Activated CD8-positive, alpha-beta memory T cell treated with anti-CD3 and anti-CD28 coated beads, Interleukin-2, amount 50 U/mL, for 1 hour (primary cell): ENCODE data around the gene NGDN.

Experiments
- DNase-seq: peaks from one replicate; pipeline ENCODE4 v3.0.0-alpha.2; 2020; ENCODE audit errors: extremely low read depth

Gene NGDN

DNA sequence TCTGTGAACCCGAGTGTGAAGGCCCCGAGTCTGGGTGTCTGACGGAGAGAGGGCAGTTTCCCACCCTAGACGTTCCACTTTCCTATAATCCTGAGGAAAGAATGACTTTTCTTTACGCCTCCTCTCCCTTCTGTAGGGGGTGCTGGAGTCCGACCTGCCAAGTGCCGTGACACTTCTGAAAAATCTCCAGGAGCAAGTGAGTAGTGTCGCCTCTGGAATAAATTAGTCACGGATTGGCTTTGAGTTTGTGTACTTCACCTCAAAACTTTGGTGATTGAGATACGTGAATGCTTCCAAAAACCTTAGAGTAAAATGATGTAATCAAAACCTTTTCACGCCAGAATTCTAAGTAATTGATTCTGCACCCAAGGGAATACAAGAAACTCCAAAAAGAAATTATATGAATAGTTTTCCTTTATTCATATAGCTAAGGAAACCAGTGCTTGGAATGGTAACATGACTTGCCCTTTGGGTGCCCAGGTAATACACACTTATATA, 452 bp downstream of the NGDN start:
- DNase-seq, result no peak

DNA sequence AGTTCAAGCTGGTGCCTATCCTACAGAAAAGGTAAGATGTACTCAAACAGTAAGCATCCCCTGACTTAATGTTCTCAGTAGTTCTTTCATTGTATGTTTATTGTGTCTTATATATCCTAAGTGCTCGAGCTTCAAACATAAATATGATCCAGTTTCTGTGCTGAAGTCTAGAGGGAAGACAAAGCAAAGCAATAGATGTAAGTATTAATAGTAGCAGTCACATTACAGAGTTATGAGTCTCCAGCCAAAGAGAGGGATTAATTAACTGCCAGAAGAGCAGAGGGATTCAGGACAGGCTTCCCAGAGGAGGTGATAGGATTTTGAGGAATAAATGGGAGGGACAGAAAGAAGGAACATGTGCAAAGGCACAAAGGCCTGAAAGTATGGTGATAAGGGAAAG, 1.4 kb downstream of the NGDN start:
- no peak for DNase-seq

DNA sequence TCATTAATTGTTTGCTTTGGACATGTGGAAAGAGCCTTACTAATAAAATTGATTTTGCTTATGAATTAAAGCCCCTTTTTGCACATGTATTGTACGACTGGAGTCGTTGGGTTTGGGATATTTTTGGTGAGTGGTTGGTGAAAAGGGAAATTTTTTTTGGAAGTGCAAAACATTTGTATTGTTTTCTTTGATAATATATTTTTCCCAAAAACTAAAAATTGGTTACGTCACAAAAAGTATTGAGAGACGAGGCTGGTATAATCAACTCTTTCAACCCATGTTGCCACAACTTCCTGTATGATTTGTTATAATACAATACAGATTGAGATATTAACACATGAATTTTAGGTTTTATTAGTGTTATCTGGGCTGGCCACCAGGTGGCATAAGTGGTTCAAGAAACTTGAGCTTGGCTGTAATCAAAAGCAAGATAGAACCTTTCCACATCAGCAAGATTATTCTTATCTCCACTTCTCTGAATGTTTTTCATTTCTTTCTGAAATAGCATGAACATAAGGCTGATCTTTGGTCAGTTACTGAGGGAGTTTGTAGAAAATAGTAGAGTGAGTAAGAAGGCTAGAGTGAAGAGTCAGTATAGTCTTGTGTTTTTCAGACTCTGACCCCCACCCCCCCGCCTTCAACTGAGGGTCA, 8.7 kb downstream of the NGDN start:
- DNase-seq, result no peak

DNA sequence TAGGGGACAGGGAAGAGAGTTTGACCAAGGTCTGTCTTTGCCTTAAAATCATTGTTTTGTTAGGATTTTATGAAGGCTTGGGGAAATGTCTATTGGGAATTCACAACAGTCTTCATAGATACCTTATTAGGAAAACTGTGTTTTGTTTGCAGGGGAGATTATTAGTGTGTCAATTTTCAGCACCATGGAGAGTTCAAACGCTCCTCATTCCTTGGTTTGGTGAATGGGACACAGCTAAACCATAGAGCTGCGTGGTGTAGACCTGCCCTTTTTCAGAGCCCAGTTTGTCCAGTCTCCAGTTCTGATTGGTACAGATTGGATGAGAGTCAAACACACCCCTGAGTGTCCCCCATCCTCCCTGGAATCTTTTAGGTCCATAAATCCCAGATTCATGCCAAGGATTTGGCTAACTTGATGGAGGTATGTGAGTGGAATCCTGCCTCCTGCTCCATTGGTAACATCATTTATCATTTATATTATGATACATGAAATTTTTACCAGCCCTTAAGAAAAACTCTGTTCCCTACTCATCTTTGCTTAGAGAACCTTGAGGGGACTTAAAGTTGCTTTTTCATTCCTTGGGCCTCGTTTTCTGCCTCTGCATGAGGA, 12.0 kb downstream of the NGDN start:
- no peak for DNase-seq

DNA sequence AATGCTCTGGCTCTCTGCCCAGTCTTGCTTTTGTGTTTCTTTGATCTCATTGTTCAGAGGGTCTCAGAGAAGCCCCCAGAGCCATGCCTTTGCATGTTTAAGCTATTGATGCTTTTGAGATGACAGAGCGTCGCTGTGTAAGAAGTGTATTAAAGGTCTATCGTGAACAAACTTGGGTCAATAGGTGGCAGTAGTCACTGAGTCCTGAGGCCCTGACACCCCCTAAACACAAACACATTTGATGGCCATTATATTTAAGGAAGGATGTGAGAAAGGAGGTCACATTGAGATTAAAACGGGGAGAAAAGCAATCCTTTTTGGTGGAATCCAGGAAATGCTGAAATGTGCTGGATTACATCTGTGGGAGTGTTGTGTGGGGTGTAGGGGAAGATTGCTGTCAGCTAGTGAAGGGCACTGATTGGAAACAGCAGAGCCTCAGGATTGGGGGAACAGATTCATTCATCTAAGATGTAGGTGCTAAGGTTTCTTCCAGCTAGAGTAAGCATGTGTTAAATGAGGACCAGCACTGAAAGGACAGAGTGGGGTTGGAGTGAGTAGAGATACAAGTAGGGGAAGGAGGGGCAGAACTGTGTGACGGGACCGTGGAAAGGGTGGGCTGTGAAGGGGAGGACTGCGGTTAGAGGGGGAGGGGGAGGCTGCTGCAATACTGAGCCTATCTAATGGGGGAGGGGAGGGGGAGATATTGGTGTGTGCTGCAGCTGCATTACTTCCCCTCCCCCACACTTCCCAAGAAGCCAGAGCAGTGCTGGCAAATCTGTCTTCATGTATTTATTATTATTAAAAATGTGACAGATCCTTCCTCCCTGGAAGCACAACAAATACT, 12.7 kb downstream of the NGDN start:
- no peak for DNase-seq

DNA sequence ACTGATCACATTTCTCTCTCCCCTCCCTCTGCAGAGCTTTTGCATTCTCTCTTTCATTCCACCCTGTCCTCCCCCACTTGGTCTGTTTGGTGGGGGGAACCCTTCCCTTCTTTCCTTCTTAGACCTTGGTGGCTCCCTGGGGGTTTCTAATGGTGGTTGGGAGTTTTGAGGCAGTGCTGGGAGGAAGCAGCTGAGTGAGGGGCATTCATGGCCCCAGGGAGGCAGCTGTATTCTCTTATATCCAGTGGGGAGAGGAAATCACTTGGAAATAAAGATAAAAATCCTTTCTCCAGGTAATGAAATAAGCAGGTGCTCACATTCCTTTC, 13.3 kb downstream of the NGDN start:
- DNase-seq, result no peak

DNA sequence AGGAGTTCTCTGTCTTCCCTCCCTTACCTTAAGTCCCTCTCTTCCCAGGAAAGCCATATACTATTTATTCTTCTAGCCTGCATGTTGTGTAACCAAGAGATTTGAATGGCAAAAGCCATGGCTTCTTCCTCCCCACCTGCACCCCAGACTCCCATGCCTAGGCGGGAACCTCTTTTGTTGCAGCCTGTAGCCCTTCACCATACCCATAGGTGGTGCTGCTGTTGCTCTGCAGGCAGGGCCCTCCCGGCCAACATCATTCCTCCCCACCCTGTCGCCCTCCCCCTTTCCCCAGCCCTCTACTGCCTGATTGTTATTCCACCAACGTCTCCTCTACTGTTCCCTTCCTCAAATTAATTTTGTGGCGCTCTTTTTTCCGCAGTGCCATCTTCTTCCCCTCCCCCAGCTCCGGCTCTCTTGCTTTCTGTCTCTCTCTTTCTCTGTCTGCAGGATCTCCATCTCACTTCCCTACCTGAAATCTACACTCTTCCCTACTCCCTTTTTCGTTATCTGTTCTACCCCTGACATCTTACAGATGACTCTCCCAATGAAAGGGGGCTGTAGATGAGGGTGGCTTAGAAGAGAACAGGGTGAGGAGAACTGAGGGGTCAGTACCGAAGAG, 13.8 kb downstream of the NGDN start:
- no peak for DNase-seq

DNA sequence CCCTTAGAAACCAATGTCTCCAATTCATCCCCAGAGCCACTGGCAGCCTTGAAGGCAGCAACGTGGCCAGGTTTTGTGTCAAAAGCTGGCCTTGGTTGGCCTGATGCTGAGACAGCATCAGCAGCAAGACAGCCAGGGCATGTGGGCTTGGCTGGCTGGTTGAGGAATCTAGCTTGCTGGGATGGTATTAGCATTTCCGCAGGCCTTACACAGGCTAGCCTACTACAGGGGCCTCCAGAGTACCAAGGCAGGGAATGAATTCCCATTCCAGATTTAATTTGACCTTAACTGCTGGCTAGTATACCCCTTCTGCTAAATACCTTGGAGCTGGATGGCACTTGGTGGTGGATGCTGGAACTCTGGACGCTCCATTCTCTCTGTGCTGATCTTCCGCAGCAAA, 15.8 kb downstream of the NGDN start:
- no peak for DNase-seq

DNA sequence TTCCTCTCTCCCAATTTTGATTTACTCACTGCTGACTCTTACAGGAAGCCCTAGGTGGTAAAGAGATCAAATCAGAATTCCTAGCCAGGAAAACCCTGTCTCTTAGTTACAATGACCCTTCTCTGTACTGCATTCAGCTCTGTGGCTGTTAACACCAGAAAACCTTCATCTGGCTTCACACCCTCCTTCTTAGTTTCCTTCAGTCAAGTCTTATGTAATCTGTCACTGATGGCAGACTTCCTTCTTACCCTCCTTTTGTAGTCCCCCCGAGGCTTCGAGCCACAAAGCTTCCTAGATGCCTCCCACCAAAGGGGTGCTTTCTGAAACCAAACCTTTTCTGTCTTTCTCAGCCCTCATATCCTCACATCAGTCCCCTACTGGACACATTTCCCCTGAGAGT, 16.5 kb downstream of the NGDN start:
- no peak for DNase-seq

DNA sequence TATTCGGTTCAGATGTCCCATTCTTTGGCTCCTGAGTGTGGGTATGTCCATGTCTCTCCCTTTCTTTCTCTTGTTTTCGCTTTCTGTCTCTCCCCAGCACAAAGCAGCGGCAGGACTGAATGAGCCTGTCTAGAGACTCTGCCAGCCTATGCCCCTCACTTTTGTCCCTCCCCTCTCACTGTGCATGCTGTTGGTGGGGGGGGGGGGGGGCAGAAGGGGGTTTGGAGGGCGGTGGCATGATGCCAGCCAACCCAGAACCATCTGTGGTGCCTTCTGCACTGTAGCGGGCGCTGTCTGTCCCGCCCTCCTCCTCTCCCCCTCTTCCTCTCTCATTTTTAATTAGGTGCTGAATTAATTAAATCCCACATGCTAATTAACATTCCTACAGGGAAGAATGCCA, 17.7 kb downstream of the NGDN start:
- no peak for DNase-seq

DNA sequence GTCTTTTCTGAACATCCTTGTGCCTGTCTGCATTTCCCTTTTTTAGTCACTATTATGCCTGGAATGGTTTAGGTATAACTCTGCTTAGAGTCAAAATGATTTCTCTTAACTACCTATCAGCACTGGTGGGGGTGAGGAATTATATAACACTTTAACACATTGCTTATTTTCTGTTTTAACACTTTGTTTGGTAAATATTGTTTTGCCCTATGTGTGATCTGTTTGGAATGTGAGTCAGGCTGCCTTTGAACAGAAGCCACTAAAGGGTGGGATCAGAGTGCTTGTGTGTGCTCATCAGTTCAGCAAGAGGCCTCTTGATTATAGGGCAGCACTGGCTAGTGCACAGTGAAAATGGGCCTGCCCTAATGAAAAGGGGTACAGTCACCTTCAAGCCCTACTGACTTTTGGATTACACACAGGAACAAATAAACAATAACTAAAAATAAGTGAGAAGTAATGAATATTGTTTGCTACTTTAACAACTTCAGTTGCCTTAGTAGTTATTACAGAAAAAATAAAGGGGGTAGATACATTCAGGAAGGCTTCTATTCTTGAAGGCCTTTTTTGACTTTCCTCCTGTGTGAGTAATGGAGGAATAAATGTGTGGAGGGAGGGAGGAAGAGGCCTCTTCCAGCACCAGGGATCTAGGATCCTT, 23.2 kb downstream of the NGDN start:
- DNase-seq, result no peak

DNA sequence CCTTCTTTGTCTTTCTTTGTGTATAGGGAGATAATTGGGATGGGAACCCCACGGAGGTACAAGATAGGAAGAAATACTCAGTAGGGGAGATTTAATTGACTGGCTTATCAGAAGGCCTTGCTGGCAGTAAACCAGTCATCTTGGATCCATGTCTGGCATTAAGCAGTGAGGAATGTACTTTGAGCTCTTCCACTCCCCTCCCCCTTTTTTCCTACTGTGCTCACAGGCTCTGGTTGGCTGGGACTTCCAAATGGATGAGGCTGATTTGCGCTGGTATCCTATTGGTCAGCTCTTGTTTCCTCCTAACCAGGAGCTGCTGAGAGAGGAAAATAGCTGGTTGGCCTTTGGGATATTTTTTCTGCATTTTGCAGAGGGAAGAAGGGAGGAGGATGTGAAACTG, 24.7 kb downstream of the NGDN start:
- DNase-seq, result no peak

DNA sequence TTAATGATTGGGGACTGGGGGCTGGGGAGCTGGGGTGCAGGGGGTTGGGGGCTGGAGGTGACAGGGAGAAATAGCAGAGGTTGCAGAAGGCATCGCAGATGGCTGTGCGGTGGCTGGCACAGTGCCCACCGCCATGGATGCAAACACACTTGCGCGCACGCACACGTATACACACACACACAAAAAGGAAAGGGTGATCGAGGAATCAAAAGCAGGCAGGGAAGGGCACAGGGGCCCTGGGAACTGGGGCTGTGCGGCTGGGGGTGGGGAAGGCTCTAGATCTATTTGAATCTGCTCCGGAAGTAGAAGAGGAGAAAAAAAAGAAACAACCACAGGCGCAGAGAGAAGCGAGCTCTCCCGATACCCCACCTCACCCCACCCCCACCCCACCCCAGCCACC, 42.7 kb downstream of the NGDN start:
- no peak for DNase-seq

DNA sequence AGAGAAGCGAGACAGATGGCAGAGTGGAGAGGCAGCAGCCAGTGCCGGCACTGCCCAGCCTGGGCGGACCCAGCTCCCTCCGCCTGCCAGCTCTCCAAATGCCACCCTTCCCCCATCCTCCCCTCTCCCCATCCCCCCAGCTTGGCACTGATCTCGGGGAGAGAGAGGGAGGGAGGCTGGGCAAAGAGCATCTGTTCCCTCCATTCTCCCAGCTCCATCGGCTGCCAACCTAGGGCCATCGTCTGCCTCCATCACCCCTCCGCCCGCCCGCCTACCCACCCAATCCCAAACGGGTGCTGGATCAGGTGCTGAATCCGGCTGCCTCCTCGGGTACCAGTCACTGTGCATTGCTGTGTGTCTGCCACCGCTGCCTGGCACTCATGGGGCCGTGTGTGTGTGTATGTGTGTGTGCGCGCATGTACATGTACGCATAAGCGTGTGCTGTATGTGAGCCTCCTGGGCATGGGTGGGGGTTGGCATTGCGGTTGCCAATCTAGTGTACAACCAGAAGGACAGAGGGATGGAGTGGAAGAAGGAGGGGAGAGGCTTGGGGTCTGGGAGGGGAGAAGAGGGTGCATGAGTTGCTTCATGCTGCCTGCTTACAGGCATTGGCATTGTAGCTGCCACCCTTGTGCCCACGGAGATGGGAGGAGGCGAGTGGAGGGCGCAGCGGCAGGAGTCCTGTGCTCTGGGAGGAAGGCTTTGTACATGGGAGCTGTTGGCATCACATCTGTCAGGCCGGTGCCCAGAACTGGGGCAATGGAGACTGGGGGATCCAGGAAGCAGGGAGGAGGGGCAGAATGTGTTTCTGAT, 43.7 kb downstream of the NGDN start:
- DNase-seq, result no peak

DNA sequence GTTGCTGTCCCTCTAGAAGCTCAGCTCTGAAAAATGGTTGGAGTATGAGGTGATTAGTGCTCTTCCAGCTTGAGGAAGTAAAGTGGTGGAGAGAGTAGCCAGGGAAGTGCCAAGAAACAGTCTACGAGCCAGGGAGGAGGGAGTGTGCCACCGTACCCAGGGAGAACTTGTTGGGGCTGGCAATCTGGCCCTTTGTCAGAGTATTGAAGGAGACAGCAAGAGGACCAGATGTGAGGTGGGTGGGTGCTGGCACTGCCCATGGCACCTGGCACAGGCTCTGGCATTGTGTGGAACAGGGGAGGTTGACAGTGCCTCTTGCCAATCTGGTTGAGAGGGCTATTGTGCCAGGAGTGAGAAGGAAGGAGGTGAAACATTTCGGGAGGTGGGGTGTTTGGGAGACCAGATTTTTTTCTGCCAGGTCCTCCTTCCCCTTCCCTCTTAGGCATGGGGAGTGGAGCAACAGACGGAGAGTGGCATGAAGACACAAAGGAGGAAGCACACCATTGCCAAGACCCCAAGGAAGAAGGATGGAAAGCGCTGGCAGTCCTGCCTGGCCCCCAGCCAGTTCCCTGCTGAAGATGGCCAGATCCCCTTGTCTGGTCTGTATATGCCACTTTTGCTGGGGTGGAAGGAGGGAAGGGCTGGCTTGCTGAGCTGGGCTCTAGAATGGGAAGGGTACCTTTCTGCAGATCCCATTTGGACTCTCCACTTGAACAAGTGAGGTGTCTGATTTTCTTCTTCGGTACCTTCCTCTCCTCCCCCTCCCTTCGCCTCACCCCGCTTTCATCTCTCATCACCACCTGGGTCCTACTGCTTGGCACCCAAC, 44.5 kb downstream of the NGDN start:
- DNase-seq, result no peak

DNA sequence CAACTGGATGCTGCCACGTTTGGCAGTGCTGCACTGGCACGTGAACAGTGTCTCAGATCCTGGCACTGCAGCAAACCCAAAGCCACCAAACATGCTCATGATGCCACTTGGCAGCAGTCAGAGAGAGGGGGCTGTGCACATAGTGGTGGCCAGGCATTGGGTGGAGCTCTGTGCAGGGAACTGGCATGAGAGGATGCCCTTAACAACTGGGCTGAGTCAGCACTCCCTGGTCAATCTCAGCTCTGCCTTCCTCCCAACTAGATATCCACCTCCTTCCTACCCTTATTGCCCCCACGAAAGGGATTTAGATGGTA, 45.1 kb downstream of the NGDN start:
- no peak for DNase-seq

DNA sequence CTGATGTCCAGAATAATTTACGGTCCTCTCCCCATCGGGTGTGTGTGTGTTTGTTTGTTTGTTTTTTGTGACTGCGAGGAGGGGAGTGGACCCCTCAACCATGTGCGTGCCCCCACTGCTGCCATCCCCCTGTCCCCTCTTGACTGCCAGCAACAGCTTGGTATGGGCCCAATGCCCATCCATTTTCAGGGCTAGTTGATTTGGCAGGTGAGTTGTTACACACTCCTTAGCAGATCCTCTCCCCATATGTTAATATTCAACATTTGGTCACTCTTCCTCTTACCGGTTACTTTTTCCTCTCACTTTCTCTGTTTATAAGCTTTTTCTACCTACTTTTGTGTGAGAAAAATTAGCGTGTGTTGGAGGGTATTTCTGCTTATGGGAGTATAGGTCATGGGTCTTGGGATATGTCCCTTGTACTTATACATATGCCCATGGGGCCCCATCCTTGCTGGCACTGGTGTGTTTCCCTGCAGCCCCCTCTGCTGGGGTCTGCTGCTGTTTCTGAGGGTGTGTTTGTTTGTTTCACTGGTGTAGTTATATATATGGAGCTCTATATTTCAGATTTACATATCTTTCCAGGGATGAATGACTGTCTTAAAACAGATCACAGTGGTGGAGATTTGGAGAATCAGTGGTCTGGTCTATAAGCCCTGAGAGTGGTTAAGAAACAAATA, 48.3 kb downstream of the NGDN start:
- no peak for DNase-seq

DNA sequence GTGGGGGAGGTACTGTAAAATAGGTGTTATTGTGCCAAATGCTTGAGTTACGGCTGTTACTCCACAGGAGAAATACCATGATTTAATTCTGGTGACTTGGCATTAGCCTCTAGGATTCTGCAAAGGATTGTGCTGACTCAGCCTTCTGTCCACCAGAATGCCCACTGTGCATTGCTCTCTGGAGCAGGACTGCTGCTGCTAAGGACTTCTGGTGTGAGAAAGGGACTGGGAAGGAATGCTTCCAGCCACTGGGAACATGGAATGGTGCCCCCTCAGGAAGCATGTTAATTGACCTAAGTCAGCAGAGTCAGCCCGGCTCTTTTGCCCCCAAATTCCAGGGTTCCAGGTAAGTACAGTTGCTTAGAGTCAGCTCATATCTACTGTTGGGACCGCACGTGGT, 49.2 kb downstream of the NGDN start:
- DNase-seq, result no peak

DNA sequence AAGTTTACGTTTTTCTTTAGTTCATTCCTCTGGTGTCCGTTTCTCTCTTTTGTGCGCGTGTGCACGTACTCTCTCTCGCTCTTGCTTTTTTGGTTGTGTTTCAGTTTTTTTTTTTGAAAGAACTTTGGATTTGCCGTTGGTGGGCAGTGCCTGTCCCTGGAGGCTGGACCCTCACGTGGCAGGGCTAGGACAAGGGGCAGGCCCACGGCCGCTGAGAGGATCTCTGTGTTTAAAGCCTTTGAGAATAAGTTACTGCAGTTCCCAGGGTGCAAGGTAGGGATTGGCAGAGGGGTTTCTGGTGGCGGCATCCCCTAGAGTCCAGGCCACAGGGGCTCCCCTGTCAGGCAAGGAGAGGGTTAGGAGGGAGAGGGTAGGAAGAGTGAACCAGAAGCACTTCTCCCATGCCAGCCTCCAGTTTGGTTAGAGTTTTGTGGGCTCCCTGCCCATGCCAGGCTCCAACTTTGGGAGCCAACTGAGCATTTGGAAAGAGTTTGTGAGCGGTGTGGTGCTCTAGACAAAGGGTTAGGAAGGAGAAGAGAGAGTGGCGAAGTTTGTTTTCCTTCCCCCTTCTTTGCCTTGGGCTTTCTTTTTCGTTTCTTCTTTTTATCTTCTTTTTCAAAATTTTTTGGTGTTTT, 51.5 kb downstream of the NGDN start:
- DNase-seq, result no peak
